Measurements from ENCODE around the gene PHGDH. TPM values are rescaled to one million over a fixed set of nuclear protein-coding genes. Genes with fewer than 3 reads are reported as not detected.

The PHGDH gene
- total RNA-seq, 3 donors from 2014 or later (not counting 1 experiment from before 2014, with no cell fraction given) = 1.1 to 6.6 (median 5.8) TPM

DNA sequence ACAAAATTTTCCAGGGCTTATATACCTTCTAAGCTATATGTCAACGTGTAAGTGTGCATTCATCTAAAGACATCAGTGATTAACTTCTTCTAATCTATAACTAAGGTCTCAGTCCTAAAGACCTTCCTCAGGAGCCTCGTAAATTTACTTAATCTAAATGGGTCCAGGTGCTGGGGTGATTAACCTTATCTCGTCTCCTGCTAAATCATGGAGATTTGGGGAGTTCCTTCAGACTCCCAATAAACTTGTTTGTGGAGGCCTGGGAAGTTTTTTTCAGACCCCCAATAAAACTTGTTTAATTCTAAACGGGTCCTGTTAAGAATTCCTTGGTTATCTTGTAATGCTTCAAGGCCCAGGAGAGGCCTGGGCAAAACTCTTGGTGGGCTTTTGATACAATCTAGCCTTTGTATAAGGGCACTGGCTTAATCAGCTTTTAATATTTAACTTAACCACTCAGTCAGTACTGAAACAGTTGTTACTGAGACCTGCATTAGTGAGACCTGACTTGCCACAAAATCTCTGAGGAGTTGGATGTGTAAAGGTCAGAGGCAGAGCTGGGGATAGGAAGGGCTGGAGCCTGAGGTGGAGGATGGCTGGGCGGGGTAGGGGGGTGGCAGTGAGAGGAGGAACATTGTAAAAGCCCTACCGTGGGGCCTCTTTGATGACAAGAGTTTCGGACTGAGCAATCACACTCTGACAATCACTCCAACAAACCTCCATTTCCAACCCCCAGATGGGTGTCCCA is 63.2 kb downstream of the PHGDH start:
- no peak overlapping the region for H3K27ac Mint-ChIP-seq
- no peak overlapping the region for H3K4me3 Mint-ChIP-seq
- intact Hi-C loops (cut with micrococcal nuclease) = no loop called here
- 79% methylated on average over 6 of the region's 7 CpGs for WGBS (ENCODE audit: insufficient coverage)
- no peaks in the 10 kb centered on the region for H3K9me3 ChIP-seq (ENCODE audit: control insufficient read depth, insufficient read depth, low read length)
- DNase-seq (no peak), ATAC-seq (no peak)
- TF ChIP-seq, protein P1, sequence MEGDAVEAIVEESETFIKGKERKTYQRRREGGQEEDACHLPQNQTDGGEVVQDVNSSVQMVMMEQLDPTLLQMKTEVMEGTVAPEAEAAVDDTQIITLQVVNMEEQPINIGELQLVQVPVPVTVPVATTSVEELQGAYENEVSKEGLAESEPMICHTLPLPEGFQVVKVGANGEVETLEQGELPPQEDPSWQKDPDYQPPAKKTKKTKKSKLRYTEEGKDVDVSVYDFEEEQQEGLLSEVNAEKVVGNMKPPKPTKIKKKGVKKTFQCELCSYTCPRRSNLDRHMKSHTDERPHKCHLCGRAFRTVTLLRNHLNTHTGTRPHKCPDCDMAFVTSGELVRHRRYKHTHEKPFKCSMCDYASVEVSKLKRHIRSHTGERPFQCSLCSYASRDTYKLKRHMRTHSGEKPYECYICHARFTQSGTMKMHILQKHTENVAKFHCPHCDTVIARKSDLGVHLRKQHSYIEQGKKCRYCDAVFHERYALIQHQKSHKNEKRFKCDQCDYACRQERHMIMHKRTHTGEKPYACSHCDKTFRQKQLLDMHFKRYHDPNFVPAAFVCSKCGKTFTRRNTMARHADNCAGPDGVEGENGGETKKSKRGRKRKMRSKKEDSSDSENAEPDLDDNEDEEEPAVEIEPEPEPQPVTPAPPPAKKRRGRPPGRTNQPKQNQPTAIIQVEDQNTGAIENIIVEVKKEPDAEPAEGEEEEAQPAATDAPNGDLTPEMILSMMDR (IDR thresholded peaks at IDR 0.05) = no peak
- H3K36me3 Mint-ChIP-seq = no peaks in the 10 kb centered on the region
- H3K9me3 Mint-ChIP-seq = no peaks in the 10 kb centered on the region
- no peaks in the 10 kb centered on the region for H3K4me1 Mint-ChIP-seq
- H3K4me1 ChIP-seq (ENCODE audit: control insufficient read depth, insufficient read depth, low read length) = no peaks in the 10 kb centered on the region
- peaks cover 3% of the 10 kb centered on the region for H3K27me3 ChIP-seq (ENCODE audit: control insufficient read depth, insufficient read depth, low read length)
- peaks cover 9 to 12% of the 10 kb centered on the region in 2 donors for H3K27me3 Mint-ChIP-seq (ENCODE audit: low read depth in 2 of 2)
- H3K36me3 ChIP-seq (ENCODE audit: control insufficient read depth, insufficient read depth, low read length) = no peaks in the 10 kb centered on the region
- no peak overlapping the region for H3K4me3 ChIP-seq (ENCODE audit: low read length)
- H3K27ac ChIP-seq (ENCODE audit: low read length) = no peak overlapping the region

DNA sequence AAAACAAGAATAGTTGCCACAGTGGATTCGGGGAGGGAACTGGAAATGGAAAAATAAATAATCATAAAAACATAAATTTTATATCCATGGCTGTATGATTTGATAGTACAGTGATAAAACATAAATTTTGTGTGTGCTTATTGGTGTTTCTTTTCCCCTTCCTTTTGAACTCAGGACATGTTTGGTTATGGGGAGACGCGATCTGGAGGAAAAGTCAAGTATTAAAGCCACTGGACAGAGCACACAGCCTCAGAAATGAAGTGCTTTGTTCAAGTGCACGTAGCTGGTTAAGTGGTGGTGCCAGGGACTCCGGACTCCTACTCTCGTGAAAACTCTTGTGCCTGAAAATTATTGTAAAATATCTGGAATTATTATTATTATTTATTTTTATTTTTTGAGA is 66.6 kb downstream of the PHGDH start:
- TF ChIP-seq, protein P1 (IDR thresholded peaks at IDR 0.05) = no peak
- Mint-ChIP-seq H3K4me1 (no peaks in the 10 kb centered on the region), H3K4me3 (no peak overlapping the region), H3K27ac (no peak overlapping the region), H3K27me3 (ENCODE audit: low read depth in 2 of 2) (peaks cover 15 to 29% of the 10 kb centered on the region in 2 donors), H3K9me3 (no peaks in the 10 kb centered on the region), H3K36me3 (no peaks in the 10 kb centered on the region)
- WGBS (ENCODE audit: insufficient coverage) = 90% methylated on average over 5 of the region's 6 CpGs
- Histone ChIP-seq H3K36me3 (ENCODE audit: control insufficient read depth, insufficient read depth, low read length) (no peaks in the 10 kb centered on the region), H3K4me1 (ENCODE audit: control insufficient read depth, insufficient read depth, low read length) (no peaks in the 10 kb centered on the region), H3K27me3 (ENCODE audit: control insufficient read depth, insufficient read depth, low read length) (no peaks in the 10 kb centered on the region), H3K9me3 (ENCODE audit: control insufficient read depth, insufficient read depth, low read length) (no peaks in the 10 kb centered on the region), H3K4me3 (ENCODE audit: low read length) (no peak overlapping the region), H3K27ac (ENCODE audit: low read length) (no peak overlapping the region)
- ATAC-seq (no peak), DNase-seq (no peak)
- intact Hi-C loops (cut with micrococcal nuclease) = no loop called here

DNA sequence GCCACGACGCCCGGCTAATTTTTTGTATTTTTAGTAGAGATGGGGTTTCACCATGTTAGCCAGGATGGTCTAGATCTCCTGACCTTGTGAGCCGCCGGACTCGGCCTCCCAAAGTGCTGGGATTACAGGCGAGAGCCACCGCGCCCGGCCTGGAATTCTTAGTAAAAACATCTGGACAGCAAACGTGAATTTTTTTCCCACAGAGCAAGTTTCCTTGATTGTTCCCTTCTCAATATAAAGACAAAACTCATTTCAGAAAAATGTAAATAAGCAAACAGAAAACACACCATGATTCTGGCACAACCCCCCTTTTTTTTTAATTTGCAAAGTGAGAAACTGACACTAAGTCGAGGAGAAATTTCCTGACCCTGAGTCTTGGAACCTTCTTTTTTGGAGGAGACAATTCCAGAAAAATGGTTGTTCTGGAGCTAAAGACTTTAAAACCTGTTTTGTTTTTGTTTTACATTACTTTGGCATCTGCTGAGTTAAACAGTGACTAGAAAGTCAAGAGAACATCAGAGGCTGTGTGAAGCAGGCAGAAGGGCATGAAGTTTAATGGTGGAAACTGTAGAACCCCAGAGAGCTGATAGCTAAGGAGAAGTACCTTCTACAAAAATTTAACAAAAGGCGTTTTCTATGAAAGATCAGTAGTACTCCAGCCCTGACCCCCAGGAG is 67.3 kb downstream of the PHGDH start:
- Mint-ChIP-seq H3K27ac (no peak overlapping the region), H3K9me3 (no peaks in the 10 kb centered on the region), H3K27me3 (ENCODE audit: low read depth in 2 of 2) (peaks cover 12 to 28% of the 10 kb centered on the region in 2 donors), H3K4me1 (no peaks in the 10 kb centered on the region), H3K4me3 (no peak overlapping the region), H3K36me3 (no peaks in the 10 kb centered on the region)
- intact Hi-C loops (cut with micrococcal nuclease) = no loop called here
- Histone ChIP-seq H3K27me3 (ENCODE audit: control insufficient read depth, insufficient read depth, low read length) (no peaks in the 10 kb centered on the region), H3K36me3 (ENCODE audit: control insufficient read depth, insufficient read depth, low read length) (no peaks in the 10 kb centered on the region), H3K27ac (ENCODE audit: low read length) (no peak overlapping the region), H3K4me3 (ENCODE audit: low read length) (no peak overlapping the region), H3K9me3 (ENCODE audit: control insufficient read depth, insufficient read depth, low read length) (no peaks in the 10 kb centered on the region), H3K4me1 (ENCODE audit: control insufficient read depth, insufficient read depth, low read length) (no peaks in the 10 kb centered on the region)
- DNase-seq (no peak), ATAC-seq (no peak)
- TF ChIP-seq, protein P1 (IDR thresholded peaks at IDR 0.05) = no peak
- WGBS (ENCODE audit: insufficient coverage) = 90% methylated on average over 10 of the region's 13 CpGs
